Right hindlimb (tissue), 1 donor: ENCODE measurements around the gene KLC1.
A peak's percentile ranks its signal among the peaks of the same experiment; 100 is the strongest.

Experiments used
- DNase-seq: peaks from one replicate; pipeline ENCODE4 v3.0.0-alpha.2; 2018

Gene KLC1

DNA sequence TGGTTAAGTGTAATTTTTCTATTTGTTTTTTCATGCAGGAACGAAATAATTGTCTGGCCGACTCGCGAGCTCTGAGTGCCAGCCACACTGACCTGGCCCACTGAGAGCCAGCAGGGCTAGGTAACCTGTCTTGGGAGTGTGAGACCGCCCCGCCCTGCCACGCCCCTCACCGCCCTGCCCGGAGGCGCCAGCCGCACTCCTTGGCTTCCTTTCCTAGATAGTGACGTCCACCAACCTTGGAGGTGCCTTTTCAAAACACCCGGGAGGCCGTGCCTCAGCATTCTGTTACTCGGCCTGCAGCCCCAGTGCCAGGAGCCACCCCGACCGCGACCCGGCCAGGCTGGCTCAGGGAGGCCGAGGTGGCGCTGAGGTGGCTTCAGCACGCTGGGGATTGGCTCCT lies 64.5 kb downstream of the KLC1 start:
- DNase-seq = no peak

DNA sequence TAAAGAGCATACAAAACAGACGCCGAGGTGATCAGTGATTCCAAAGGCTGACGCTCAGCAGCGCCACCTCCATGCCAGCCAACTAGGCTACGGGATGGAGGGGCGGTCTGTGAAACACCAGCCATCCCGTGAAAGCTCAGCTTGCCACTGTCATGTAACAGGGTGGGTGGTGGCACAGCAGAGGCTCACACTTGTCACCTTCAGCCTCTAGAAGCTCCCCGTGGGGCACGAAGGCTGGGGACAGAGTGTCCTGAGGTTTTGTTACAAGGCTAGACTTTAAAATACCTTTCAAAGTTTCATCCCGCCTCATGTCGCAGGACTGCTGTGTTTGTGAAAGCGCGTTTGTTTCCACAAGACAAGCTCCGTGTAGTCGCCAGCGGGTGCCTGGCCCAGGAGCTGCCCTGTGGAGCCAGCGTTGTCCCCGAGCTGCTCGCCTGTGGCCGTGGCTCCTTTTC lies 65.6 kb downstream of the KLC1 start:
- no peak for DNase-seq

DNA sequence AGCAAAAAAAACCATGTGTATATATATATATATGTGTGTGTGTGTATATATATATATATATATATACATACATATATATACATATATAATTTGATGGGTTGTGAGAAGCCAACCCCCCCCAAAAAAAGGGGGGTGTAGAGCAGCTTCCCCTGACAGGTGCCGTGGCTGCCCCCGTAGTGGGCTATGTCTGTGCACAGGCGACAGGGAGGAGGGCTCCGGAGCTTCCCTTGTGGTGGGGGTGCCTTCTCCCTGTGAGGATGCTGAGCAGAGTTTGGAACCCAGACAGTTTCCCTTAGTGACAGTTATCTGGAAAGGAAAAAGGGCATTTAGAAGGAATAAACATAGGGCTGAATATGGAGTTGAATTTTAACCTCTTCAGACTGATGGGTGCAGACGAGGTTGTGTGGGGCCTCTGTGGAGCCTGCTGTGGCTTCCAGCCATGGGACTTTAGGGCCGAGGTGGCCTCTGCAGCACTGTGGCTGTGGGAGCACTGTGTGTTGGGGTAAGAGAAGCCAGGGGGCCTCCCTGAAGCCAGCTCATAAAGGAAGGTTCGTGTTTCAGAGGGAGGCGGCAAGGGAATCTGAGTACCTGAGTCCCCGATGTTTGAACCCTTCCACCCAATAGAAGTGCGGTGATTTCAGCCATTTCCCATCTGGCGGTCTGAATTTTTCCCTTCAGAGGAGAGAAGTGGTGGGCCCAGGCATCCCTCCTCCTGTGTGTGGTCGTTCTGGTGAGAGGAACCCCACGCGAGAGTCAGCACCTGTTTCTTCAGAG lies 66.5 kb downstream of the KLC1 start:
- DNase-seq = no peak

DNA sequence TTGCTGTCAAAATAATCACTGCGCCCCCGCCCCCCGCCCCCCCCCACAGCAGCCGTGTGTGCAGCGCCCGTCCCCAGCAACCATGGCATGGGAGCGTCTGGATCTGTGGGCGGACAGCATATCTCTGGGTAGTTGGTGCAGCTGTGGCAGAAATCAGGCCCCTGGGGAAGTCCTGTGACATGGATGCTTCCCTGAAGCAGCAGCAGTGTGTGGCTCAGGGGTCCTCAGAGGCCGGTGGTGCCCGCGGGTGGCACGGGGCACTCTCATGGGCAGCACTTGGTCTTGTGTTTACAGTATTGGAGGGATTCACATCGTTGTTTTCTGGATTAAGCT lies 67.0 kb downstream of the KLC1 start:
- DNase-seq = peak; percentile 67

DNA sequence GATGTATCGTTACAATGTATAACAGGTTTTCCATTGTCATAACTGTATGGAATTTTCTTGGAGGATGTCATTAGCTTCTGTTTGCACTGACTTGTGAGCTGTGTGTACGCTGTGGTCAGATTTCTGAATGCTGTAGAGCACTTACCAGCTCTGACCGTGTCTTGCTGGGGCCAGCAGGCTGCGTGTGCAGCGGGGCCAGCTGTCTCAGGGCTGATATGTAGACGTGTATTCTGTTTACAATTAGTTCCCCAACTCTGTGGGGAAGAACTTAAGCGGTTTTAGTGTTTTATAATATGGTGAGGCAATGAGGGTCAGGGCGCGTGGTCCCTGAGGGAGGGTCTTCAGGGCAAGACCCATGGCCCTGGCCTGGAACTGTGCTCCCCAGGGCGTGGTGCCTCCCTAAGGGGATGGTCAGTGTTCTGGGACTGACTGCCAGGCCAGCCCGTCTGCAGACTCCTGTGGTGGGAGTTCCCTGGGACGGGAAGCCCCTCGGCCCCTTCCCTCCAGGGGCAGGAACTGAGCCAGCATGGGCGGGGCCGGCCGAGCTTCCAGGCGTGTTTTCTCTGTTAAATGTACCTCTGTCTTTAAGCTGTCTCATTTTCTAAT lies 67.6 kb downstream of the KLC1 start:
- peak; percentile 78 for DNase-seq

DNA sequence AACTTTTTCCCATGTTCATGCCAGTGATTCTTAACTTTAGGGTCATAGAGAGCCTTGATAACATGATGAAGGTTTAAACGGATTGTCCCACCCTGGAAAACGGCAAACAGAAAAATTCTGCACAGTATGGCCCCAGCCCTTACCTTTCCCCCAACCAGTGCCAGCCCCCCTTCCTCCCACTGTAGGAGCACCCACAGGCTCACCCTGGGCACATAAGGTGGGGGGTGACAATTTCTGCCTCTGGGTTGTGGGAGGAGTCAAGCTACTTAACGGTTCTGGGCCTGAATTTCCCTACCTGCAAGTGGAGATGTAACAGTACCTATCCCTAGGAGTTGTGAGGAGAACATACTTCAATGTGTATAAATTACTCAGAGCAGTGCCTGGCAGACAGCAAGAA lies 68.2 kb downstream of the KLC1 start:
- no peak for DNase-seq

DNA sequence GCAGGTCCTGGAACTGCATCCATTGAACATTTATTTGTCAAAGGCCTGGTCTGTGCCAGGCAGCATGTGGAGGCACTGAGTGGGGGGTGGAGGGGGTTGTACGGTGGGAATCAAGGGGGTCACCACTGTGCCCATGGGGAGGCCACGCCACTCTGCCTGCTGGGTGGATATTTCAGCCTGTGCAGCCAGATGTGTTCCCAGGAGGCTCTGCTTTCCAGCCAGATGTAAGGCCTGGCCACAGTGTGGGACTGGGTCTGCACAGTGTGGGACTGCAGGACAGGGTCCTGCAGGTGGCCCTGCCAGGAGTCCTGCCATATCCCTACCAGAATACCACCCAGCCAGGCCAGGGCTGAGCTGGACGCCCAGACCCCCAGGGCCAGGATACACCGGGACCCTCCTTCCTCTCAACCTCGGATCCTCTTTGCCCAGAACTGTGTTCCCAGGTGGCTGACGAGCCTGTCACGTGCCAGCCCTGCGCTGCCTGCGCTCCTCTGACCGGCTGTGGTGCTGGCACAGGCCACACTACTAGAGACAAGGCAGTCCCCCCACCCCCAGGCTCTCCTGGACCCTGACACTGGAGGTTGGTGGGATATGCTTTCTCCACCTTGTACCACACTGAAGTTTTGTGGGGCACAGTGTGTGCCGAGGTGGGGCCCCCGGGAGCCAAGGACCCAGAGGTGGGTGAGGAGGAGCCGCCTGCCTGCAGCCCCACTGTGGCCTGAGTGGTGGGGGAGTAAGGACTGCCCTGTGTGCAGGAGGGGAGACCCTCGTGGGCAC lies 68.8 kb downstream of the KLC1 start:
- DNase-seq = no peak

DNA sequence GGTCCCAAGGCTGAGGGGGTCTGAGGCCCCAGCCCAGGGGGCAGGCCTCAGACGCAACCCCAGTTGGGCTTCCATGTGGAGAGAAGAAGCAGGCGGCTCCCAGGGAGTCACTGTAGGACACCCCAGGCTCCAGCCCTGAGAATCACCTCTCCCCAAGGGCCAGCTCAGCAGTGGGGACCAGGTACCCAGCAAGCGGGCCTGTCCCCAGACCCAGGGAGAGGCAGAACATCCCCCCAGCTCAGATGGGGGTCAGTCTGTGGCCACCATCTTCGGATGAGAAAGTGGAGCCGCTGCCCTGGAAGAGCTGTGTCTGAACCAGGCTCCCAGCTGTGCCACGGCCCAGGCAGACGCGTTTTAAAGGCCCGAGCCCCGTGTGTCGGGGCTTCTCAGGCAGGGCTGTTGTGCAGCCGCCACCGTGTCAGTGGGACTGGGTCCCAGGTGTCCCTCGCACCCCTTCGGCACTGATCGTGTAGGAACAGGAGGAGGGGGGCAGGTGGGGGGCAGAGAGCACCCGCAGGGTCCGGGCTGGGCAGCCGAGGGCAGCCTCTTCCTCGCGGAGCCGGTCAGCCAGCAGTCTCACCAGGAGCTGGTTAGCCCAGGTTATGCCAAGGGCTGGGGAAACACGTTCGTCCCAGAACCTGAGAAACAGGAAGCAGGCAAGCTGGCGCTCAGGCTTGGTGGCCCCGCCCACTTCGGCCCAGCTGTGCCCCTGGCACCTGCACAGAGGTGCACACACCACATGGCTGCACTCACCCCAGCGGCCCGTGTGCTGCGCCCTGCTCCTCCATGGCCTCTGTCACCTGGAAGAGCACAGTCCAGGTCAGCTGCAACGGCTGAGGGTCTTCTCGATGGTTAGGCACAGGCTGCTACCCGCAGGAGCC lies 69.6 kb downstream of the KLC1 start:
- DNase-seq = no peak

DNA sequence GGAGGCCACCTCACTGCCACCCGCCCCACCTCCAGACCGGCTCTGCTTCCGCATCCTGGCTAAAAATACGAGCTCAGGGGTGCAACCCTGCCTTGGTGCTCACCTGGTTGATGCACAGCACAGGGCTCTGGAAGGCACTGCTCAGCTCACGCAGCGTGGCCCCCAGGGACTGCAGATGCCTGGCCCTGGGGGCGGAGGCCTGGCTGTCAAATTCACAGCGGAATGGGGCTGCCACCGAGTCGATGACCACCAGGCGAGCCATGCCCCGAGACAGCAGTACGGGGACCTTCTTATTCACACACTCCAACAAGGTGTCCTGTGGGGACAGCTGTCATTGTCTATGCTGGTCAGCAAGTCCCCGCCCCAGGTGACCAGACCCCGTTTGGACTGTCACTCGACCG lies 70.2 kb downstream of the KLC1 start:
- no peak for DNase-seq

DNA sequence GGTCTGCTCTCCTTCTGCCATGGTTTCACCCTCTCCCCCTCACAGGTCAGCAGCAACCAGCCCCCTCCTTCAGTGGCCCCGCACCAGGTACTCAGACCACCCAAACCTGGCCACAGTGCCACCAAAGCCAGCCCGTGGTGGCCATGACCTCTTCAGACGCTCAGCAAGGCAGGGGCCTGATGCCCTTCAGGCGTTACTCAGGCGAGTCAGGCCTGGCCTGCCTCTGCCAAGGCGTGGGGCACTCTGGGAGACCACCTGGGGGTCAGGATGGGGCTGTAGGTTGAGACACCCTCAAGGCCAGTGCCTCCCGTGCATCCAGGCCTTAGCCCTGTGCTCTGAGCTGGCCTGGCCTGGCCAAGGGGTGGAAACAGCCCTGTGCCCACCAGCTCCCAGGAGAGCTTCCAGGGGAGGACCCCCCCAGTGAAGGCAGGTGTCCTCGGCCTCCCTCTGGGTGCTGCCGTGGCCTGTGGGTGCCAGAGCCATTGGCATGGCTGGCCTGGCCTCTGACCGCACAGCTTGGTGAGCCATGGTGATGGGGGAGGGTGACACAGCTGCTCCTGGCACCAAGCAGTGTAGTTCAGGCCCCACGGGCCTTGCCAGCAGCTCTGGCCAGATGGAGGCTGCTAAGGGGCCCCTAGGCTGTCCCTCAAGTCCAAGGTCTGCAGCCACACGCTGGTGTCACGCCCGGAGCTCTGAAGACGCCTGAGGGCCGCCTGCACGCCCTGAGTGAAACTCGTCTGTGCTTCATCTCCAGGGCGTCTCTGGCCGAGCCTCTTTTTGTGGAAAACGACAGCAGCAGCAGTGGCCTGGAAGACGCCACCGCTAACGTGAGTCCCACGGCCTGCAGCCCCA lies 71.1 kb downstream of the KLC1 start:
- DNase-seq = no peak

DNA sequence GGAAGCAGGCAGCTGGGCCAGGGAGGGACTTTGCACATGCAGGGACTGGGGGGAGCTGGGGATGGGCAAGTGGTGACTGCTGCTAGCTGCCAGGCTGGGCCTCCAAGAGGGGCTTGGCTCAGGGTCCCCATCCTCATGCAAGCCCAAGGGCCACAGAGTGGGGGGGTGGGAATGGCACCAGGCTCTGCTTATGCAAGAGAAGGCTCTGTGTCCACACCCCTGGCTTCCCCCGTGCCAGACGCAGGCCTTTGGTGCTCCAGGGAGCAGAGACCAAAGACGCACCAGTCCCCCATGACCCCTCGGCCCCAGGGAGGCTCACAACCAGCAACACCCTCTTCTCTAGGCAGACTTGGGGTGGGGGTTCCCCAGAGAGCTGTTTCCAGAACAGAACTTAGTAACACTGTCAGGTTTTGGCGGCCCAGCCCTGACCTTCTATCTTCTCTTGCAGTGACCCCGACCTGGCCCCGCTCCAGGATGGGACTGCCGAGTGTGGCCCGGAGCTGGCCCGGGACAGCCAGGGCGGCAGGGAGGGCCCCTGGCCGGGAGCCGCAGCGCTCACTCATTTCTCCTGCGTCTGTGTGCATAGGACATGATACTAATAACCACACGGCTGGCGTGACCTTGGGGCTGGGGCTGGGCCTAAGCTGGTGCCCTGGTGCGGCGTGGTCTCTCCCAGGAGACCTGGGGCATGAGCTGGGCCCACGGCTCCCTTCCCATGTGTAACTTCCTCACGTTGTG lies 71.9 kb downstream of the KLC1 start:
- DNase-seq = no peak

DNA sequence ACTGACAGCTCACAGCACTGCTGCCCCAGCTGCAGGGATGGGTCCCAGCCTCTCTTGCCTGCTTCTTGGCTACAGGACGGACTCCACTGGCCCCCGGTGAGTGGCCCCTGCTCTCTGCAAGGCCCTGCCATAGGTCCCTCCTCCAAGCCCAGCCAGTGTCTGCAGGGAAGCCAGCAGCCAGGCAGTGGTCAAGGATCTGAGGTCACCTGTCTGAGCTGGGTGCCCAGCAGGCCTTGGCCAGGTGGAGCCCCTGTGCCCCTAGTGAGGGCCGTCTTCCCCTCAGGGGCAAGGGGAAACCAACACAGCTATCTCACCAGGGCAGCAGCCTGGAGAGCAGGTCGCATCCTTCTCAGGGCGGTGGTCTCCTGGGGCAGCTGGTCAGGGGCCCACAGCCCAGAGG lies 73.1 kb downstream of the KLC1 start:
- no peak for DNase-seq

DNA sequence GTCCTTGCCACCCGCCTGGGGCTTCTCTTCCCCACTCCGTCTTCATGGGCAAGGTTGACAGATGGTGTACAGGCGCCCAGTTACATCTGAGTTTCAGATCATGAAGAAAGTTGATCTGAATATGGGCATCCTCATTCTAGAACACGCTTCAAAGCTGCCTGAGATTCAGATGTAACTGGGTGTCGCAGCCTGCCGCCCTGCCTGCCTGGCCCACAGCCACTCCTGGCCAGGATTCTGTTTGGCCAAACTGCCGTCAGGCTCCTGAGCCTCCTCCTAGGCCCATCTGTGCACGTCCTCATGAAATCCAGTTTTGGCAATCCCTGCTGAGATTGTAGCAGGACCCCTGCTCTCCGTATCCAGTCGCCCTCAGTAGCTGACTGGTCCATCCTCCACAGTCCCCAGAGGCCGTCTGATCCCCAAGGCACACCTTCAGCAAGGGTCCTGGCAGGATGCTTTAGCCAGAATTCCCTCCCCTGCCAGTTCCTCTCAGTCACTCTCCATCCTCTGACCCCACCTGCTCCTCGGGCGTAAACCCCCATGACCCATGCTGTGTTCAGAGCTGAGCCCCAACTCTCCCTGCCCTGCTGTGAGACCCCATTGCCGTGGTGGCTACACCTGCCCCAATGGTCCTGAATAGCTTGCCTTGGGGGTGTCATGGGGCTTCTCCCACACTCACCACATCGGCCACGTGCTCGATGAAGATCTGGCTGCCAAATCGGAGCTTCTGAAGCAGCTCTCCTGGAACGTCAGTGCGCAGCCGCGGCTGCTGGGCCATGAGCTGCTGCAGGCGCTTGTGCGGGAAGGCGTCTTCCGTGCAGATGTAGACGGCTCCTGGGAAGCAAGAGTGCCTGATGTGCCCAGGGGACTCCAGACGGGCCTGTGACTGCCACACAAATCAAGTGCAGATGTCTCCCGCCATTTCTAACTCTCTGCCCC lies 73.8 kb downstream of the KLC1 start:
- DNase-seq = no peak

DNA sequence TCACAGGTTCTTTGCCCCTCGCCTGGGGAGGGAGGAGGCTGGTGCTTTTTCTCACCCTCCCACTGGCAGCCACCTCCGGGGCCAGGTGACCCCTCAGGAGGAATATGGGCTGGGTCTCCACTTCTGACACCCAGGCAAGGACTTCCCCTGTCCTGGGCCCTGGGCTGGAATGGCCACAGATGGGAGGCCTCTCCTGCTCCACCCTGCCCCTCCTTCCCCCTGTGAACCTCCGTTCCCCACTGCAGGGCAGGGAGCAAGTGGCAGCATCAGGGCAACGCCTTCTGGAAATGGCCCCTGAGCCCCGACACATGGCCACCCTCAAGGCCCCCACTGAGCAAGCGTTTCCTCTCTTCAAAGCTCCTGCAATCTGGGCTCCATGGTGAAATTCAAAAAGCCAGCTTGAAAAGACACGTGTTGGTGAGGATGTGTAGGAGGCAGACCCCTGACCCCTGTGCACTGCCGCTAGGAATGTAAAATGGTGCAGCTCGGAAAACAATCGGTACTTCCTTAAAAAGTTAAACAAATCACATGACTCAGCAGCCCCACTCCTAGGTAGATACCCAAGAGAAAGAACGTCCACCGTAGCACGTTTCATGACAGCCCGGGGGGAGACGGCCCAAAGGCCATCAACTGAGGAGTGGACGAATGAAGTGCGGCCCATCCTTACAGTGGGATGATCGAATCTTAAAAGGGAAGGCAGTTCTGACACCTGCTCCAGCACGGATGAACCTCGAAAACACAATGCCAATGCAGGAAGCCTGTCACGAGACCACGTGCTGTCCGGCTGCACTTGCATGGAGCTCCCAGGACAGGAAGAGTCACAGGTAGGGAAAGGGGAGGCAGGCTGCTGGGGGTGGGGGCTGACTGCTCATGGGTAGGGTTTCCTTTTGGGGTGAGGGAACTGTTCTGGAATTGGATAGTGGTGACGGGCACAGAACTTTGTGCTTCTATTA lies 74.7 kb downstream of the KLC1 start:
- no peak for DNase-seq

DNA sequence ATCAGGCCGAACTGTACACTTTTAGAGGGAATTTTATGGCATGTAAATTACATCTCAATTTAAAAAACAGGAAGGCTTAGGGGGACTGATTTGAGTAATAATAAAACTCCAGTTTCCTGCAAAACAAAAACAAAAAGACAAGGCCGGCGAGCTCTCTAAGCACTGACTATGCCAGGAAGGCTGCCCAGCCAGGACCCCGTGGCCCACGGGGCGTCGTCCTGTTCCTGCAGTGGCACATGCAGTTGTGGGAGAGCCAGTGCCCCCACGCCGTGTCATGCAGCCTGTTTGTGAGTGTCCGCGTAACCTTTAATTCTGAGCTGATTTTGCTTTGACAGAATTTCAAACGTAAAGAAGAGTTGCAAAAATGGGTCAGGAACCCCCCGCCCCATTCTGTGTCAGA lies 75.7 kb downstream of the KLC1 start:
- no peak for DNase-seq

DNA sequence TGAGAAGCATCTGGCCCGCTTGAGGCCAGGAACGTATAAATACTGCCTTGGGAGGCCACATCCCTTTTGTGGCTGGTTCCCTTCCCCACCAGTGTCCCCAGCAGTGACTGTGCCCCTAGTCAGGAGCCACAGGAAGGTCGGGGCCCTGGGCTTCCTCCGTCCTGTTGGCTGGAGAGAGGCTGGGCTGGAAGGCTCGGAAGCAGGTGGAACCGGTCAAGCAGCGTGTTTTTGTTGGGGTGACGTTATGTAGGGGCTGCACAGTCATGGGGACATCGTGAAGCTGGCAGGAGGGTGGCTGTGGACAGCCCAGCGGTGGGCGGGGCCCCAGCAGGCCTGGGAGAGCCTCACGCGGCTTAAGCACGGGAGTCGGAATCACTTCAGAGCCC lies 76.1 kb downstream of the KLC1 start:
- DNase-seq = no peak

DNA sequence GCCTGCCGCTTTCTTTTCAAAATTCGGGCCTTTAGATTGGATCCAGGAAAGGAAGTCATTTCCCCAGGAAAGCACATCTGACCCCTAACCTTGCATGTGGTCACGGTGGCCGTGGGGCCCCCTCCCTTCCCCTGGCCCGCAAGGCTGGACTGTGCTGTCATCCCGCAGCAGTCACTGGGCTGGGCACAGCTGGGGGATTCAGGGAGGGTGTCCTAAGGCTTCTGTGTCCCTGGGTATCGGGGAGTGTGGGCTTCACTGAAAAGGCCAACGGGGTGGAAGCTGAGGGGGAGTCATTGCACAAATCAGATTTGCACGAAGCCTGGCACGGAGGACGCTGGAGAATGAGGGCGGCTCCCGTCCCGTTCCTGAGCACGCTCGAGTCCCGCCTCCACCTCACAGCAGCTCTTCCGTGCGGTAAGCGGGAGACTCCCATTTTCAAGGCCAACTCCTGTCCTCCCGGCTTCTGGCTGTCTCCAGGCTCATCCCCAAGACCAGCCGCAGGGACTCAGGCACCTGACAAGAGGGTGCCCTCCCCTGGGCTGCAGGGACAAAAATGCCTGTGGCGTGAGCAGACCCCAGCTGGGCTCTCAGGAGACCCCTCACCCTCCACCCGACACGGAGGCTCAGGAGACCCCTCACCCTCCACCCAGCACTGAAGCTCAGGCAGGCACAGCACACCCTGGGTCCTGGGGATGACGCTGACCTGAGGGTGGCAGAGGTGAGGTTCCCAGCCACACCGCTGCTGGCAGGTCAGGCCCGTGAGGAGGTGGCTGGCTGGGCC lies 76.7 kb downstream of the KLC1 start:
- DNase-seq = no peak
